HCT116 (cell line): Measurements from ENCODE around the gene SMIM14.

Experiments
- EGR1 ChIP-seq: IDR thresholded peaks from 2 replicates; pipeline ENCODE4 v1.6.1; 2012; ENCODE audit warnings: low read depth
- EZH2 ChIP-seq: fragments of 200-600 bp; sonication (generic); IDR thresholded peaks from 2 replicates; pipeline ENCODE4 v1.6.1; 2017; ENCODE audit warnings: antibody characterized with exemption, mixed run types
- FOSL1 ChIP-seq: IDR thresholded peaks from 2 replicates; pipeline ENCODE4 v1.6.1; 2012; ENCODE audit warnings: low read depth
- POLR2A ChIP-seq: IDR thresholded peaks from 2 replicates; pipeline ENCODE4 v1.7.0; 2011; ENCODE audit warnings: borderline replicate concordance; ENCODE audit not compliant: insufficient read depth, insufficient read length; ENCODE audit errors: extremely low read depth
- POLR2AphosphoS5 ChIP-seq: IDR thresholded peaks from 2 replicates; pipeline ENCODE4 v1.6.1; 2011; ENCODE audit warnings: mild to moderate bottlenecking, low read depth, low read length, moderate library complexity
- RAD21 ChIP-seq: IDR thresholded peaks from 2 replicates; pipeline ENCODE4 v1.6.1; 2012; ENCODE audit warnings: low read depth, mild to moderate bottlenecking
- TCF7L2 ChIP-seq: IDR thresholded peaks from 2 replicates; pipeline ENCODE4 v1.7.0; 2011; ENCODE audit warnings: borderline replicate concordance, inconsistent platforms; ENCODE audit not compliant: insufficient read depth, insufficient read length; ENCODE audit errors: extremely low read depth
- ZFX ChIP-seq: fragments of 450-650 bp; IDR thresholded peaks from 2 replicates; pipeline ENCODE4 v1.6.1; 2017
- TF ChIP-seq, protein P1 (sequence below), 3 experiments: fragments of 200-600 bp in 1 of 3; sonication (generic) in 1 of 3; IDR thresholded peaks in 2 of 3; conservative IDR thresholded peaks in 1 of 3; 2 replicates each; pipeline ENCODE4 v1.5.1; 2012 to 2017; ENCODE audit warnings: low read depth in 2 of 3, low read length in 2 of 3, antibody characterized with exemption in 1 of 3, borderline replicate concordance in 1 of 3, control low read depth in 1 of 3, mild to moderate bottlenecking in 1 of 3, mixed read lengths in 1 of 3, mixed run types in 1 of 3, moderate library complexity in 1 of 3; ENCODE audit not compliant: insufficient read depth in 1 of 3
- TF ChIP-seq, protein P2 (sequence below): IDR thresholded peaks from 2 replicates; pipeline ENCODE4 v1.6.1; 2012
- TF ChIP-seq, protein P3 (sequence below): IDR thresholded peaks from 2 replicates; pipeline ENCODE4 v1.6.1; 2011; ENCODE audit warnings: mild to moderate bottlenecking, low read length, moderate library complexity; ENCODE audit not compliant: insufficient replicate concordance; ENCODE audit errors: extremely low read depth

DNA sequence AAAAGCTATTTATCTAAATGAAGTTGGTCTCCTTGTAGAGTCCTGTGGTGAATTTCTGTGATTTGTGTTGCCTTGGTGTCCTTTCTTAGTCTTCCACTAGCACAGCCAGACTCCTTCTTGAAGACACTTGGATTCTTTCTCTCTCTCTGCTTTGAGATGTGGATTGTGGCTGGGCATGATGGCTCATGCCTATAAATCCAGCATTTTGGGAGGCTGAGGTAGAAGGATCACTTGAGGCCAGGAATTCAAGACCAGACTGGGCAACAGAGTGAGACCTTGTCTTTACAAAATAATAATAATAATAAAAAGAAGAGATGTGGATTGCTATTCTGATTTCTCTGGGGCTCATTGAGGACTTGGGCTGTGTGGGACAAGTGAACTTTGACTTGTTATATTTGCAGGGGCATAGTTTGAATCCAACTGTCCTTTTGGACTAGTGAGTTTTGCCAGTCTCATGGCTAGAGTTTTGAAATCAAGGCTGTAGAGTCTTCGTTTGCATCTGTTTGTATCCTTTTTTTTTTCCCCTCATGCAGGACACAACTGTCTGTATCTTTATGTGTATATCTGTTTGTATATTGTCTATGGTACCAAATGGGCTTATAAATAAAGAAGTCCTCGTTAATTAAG lies 11.1 kb upstream of the SMIM14 start:
- TF ChIP-seq, protein P1, sequence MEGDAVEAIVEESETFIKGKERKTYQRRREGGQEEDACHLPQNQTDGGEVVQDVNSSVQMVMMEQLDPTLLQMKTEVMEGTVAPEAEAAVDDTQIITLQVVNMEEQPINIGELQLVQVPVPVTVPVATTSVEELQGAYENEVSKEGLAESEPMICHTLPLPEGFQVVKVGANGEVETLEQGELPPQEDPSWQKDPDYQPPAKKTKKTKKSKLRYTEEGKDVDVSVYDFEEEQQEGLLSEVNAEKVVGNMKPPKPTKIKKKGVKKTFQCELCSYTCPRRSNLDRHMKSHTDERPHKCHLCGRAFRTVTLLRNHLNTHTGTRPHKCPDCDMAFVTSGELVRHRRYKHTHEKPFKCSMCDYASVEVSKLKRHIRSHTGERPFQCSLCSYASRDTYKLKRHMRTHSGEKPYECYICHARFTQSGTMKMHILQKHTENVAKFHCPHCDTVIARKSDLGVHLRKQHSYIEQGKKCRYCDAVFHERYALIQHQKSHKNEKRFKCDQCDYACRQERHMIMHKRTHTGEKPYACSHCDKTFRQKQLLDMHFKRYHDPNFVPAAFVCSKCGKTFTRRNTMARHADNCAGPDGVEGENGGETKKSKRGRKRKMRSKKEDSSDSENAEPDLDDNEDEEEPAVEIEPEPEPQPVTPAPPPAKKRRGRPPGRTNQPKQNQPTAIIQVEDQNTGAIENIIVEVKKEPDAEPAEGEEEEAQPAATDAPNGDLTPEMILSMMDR (IDR thresholded peaks at IDR 0.05 in 2 of 3, conservative IDR thresholded peaks at IDR 0.05 in 1 of 3; ENCODE audit: borderline replicate concordance in 1 of 3, insufficient read depth in 1 of 3, low read depth in 2 of 3, low read length in 2 of 3): no peak
- TF ChIP-seq FOSL1 (no peak), RAD21 (no peak), TCF7L2 (no peak), ZFX (no peak), POLR2A (no peak), EGR1 (no peak), POLR2AphosphoS5 (no peak), EZH2 (no peak)
- TF ChIP-seq, protein P2, sequence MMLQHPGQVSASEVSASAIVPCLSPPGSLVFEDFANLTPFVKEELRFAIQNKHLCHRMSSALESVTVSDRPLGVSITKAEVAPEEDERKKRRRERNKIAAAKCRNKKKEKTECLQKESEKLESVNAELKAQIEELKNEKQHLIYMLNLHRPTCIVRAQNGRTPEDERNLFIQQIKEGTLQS: no peak
- TF ChIP-seq, protein P3, sequence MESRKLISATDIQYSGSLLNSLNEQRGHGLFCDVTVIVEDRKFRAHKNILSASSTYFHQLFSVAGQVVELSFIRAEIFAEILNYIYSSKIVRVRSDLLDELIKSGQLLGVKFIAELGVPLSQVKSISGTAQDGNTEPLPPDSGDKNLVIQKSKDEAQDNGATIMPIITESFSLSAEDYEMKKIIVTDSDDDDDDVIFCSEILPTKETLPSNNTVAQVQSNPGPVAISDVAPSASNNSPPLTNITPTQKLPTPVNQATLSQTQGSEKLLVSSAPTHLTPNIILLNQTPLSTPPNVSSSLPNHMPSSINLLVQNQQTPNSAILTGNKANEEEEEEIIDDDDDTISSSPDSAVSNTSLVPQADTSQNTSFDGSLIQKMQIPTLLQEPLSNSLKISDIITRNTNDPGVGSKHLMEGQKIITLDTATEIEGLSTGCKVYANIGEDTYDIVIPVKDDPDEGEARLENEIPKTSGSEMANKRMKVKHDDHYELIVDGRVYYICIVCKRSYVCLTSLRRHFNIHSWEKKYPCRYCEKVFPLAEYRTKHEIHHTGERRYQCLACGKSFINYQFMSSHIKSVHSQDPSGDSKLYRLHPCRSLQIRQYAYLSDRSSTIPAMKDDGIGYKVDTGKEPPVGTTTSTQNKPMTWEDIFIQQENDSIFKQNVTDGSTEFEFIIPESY: no peak
